Nucleus accumbens (tissue), 56 donors: ENCODE data around the gene RALGPS1.
A peak's percentile ranks its signal among the peaks of the same experiment; 100 is the strongest.

Source experiments
- DNase-seq, 56 donors: peaks; one replicate each; lab custom pipeline; 2025; lab: John Stamatoyannopoulos, UW

Gene RALGPS1

DNA sequence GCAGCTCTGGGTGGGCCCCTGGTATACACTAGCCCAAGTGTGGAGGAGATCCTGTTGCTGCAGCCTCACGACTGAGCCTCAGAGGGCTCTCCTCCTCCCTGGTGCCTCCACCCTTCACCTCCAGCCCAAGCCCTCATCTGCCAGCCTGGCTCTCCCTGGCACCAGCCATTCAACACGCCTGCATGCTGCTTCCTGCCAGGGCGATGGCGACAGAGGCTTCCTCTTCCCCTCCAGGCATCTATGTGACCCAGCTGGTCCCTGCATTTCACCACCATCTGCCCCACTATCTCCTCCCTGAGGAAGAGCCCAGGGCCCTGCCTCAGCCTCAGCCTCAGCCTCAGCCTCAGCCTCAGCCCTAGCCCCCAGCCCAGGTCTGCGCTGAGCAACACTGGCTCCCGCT lies 262.6 kb downstream of the RALGPS1 start:
- DNase-seq: no peak

GRCh38 chr9:127177665-127178265 lies 263.2 kb downstream of the RALGPS1 start:
- no peak for DNase-seq

GRCh38 chr9:127178686-127179632 lies 264.4 kb downstream of the RALGPS1 start:
- no peak for DNase-seq

DNA sequence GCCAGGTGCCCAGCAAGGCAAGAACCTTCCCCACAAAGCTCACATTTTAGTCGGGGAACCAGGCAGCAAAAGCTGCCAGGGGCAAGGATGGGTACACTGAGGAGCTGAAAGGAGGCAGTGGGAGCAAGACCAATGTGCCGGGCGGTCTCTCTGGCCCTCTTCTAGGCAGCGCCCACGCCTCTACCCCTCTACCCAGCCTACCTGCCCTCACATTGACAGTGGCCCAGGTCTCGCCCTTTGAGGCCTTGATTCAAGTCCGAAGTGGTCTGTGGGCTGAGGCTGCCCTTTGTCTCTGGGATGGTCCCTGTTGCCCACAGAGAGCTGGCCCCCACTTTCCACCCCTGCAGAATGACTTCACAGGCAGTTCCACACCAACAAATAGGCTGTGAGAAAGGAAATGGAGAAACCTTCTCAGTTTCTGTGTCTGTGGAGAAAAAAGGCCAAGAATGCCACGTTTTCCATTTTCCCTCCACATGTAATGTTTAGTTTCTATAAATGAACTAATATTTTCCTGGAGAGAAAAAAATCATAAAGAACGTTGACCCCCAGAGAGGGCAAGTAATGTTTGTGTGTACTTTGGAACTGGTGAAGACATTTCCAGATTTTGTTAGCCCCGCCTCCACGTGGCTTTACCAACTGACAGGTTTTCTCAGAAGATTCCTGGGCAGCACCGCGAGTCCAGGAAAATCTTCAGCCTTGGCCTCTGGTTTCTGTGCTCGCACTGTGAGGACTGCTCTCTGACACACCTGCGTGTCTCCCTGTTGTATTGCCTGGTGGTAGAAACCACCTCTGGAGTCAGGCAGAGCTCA lies 265.3 kb downstream of the RALGPS1 start:
- DNase-seq: no peak

GRCh38 chr9:127180457-127181314 lies 266.1 kb downstream of the RALGPS1 start:
- no peak for DNase-seq

GRCh38 chr9:127181315-127181580 lies 266.7 kb downstream of the RALGPS1 start:
- DNase-seq: no peak

- DNase-seq: no peak
Measured at GRCh38 chr9:127181595-127182190, 267.1 kb downstream of the RALGPS1 start.

GRCh38 chr9:127182901-127183746 lies 268.5 kb downstream of the RALGPS1 start:
- no peak for DNase-seq

GRCh38 chr9:127183814-127184582 lies 269.4 kb downstream of the RALGPS1 start:
- DNase-seq: peak in 3 of 56 donors; percentile 35 to 65 (median 36)

- DNase-seq: peak in 2 of 56 donors; percentile 15 to 27
Measured at GRCh38 chr9:127184641-127185040, 270.1 kb downstream of the RALGPS1 start.

- DNase-seq: no peak
Measured at GRCh38 chr9:127185181-127185580, 270.6 kb downstream of the RALGPS1 start.

DNA sequence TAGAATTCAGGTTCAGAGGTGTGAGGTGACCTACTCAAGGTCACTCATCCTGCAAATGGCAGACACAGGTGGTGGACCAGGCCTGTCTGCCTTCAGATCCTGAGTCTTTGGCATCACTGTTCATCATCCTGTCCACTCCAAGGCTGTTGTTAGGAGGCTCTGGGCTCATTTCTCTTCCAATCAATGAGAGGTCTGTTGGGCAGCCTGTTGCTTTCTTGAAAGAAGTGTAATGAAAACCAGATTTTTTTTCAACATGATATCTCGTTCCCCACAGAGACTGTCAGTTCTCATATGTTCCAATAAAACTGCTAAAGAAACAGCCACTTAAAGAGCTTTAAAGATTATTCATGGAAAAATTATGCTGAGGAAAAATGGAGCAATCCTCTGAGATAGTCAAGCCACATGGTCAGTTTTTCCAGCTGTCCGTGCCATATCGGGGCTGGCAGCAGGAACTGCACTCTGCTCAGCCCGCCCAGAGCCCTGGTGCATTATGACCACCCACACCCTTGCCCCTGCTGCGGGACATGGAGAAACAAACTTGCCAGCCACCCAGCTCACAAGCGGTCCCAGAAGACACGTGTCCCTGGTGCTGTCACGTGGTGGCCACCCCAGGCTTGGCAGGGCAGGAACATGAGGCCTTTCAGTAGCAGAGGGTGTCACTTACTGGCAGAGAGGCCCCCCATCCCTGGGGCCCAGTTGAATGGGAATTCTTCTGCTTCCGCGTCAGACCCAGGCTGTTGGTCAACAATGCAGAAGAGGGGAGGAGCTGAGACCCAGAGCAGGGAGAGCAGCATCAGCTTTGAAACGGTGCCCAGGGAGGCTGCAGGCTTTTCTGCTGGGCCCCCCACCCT lies 271.6 kb downstream of the RALGPS1 start:
- peak in 55 of 56 donors; percentile 16 to 96 (median 81) for DNase-seq

DNA sequence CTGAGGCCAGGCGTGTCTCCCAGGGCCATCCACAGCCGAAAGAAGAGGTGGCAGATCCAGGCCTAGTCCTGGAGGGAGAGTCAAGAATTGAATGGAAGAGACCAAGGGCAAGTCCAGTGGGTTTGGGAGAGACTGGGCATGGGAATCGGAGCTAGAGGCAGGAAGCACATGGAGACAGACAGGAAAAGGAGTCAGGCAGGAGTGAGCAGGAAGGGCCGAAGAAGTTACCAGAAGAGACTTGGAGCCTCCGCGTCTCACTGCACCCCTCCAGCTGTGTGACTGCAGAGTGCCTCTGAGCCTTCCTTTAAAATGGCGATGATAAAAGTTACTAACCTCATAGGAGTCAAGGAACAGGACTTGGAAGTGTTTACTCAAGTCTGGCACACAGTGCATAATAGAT lies 272.2 kb downstream of the RALGPS1 start:
- DNase-seq: no peak

DNA sequence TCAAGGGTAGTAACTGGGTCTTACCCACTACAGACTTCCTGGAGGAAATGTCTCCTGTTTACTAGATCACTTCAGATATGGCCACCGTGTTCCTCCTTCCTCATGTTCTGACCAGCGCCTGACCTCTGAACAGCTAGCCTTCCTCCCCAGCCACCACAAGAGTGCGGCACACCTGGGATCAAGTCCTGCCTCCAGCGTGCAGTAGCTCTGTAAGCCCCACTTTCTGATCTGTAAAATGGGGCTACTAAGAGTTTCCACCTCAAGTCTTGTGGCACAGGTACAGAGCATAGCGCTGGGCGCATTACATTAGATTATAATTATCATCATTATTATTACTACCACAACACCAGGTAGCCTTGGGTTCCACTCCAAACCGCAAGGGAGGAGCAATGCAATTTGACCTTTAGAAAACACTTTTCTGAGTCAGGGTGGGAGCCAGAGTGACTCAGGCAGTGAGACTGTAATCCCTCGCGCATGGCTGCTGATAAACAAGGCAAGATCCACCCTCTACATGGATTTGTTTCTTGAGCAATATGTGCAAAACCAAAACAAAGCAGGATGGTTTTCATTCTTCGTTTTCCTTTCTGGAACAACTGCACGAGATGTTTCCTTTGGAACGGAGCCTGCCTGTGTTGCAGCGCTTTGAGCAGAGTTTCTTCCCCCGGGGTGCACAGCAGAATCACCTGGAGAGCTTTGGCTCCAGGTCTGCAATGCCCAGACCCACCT lies 272.8 kb downstream of the RALGPS1 start:
- no peak for DNase-seq

GRCh38 chr9:127188396-127188795 lies 273.8 kb downstream of the RALGPS1 start:
- no peak for DNase-seq

DNA sequence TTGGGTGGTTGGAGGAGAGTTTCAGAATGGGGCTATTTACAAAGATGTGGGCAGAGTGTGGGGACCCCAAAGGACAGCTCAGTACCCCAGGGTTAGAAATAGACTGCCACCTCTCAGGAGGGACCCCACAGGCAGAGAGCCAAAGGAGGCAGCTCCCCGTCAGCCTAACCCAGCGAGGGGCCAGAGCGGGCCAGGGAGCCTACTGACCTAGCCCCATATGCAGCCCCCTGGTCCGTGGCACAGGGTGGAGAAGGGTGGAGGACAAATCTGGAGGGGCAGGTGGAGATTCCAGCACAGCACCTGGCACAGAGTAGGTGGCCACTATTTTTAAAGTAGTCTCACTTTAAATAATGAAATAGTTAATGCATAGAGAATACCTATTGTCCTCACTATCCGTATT lies 275.0 kb downstream of the RALGPS1 start:
- no peak for DNase-seq

DNA sequence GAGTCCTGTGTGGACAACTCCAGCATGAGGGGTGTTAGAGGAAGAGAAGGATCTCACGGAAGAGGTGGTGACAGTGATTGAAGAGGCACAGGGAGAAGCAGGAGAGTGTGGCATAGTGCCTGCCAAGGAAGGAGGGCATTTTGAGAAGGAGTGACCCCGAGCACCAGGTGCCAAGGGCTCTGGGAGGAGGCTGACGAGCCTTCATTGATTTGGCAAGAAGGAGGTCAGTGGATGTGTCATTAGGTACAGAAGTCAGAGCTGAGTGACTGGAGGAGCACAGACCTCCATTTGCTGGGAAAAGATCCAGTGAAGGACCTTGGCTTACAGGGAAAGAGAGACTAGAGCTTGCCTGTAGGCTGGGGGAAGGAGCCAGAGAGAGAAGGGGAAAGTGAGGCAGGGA lies 278.2 kb downstream of the RALGPS1 start:
- DNase-seq: no peak
